Measurements from ENCODE around the gene ORC6.

ORC6 gene

DNA sequence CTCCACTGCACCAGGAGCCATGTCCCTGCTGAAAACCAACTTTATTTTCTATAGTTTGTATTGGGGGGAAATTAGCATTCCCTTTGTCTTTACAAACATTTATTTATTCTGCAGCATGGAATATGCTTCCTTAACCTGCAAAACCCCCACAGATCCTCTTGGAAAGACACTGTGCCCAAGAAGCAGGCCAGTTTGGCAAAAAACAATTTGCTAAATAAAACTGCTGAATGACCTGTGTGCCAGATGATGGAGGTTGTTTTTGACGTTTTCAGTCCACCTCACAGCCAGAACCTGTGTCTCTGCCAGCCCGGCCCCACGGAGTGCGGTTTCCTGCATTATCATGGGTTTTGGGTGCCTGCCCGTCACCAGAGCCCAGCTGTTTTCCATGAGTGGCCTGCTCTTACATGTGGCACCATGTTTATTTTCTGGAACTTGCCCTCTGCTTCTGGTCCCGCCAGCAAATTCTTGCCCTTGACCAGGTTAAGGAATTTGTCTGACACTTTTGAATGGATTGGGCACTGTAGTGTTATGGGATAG, 26.4 kb downstream of the ORC6 start:
- H3K4me3 ChIP-seq (ENCODE audit: low read depth, low read length), result no peak overlapping the region
- TF ChIP-seq MYC (IDR thresholded peaks at IDR 0.05; ENCODE audit: low read depth, low read length) (no peak), POLR2A (IDR thresholded peaks at IDR 0.05; ENCODE audit: extremely low read depth, insufficient read length) (no peak)
- TF ChIP-seq, protein P1, sequence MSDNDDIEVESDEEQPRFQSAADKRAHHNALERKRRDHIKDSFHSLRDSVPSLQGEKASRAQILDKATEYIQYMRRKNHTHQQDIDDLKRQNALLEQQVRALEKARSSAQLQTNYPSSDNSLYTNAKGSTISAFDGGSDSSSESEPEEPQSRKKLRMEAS (IDR thresholded peaks at IDR 0.05; ENCODE audit: low read depth, low read length), result no peak
- TF ChIP-seq, protein P2, sequence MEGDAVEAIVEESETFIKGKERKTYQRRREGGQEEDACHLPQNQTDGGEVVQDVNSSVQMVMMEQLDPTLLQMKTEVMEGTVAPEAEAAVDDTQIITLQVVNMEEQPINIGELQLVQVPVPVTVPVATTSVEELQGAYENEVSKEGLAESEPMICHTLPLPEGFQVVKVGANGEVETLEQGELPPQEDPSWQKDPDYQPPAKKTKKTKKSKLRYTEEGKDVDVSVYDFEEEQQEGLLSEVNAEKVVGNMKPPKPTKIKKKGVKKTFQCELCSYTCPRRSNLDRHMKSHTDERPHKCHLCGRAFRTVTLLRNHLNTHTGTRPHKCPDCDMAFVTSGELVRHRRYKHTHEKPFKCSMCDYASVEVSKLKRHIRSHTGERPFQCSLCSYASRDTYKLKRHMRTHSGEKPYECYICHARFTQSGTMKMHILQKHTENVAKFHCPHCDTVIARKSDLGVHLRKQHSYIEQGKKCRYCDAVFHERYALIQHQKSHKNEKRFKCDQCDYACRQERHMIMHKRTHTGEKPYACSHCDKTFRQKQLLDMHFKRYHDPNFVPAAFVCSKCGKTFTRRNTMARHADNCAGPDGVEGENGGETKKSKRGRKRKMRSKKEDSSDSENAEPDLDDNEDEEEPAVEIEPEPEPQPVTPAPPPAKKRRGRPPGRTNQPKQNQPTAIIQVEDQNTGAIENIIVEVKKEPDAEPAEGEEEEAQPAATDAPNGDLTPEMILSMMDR (IDR thresholded peaks at IDR 0.05; ENCODE audit: low read depth, low read length), result no peak
- no peak for DNase-seq (ENCODE audit: low read depth)

DNA sequence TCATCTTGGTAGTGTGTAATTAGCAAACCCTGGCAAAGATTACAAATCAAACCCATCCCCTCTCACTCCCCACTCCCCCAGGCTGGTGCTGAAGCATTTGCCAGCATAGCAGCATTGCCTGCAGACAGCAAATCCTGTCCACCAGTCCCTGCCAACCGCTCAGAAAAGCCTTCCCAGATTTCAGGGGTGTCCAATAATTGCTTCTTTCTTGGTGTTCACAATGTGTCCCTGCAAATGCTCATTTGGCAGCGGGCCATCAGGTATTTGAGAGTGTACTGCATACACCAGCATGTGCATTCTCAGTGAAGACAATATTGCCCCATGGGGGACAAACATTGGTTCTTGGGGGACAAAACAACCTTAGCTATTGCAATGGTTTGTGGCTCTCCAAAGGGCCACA, 28.2 kb downstream of the ORC6 start:
- no peak overlapping the region for H3K4me3 ChIP-seq (ENCODE audit: low read depth, low read length)
- DNase-seq (ENCODE audit: low read depth), result no peak
- TF ChIP-seq POLR2A (IDR thresholded peaks at IDR 0.05; ENCODE audit: extremely low read depth, insufficient read length), result no peak
- TF ChIP-seq, protein P1 (IDR thresholded peaks at IDR 0.05; ENCODE audit: low read depth, low read length), result no peak
- TF ChIP-seq, protein P2 (IDR thresholded peaks at IDR 0.05; ENCODE audit: low read depth, low read length), result no peak
- no peak for TF ChIP-seq MYC (IDR thresholded peaks at IDR 0.05; ENCODE audit: low read depth, low read length)

DNA sequence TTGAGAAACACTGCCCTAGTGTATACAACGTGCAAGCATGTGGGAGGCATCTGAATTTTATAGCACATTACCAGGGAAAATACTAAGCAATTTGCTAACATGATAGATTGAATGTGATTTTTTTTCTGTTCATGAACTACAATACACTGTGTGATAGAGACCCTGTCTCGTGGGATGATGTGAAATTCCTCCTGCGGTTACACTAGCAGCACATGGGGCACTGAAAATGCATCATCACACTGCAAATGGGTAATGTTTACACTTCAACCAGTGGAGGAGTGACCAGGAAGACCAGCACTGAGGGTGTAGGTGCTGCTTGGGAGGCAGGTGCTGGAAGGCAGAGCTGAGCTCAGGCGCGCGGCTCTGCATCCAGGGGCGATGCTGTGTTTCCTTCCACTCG, 28.8 kb downstream of the ORC6 start:
- no peak for TF ChIP-seq MYC (IDR thresholded peaks at IDR 0.05; ENCODE audit: low read depth, low read length)
- TF ChIP-seq POLR2A (IDR thresholded peaks at IDR 0.05; ENCODE audit: extremely low read depth, insufficient read length), result no peak
- TF ChIP-seq, protein P1 (IDR thresholded peaks at IDR 0.05; ENCODE audit: low read depth, low read length), result no peak
- TF ChIP-seq, protein P2 (IDR thresholded peaks at IDR 0.05; ENCODE audit: low read depth, low read length), result no peak
- DNase-seq (ENCODE audit: low read depth), result no peak
- no peak overlapping the region for H3K4me3 ChIP-seq (ENCODE audit: low read depth, low read length)

DNA sequence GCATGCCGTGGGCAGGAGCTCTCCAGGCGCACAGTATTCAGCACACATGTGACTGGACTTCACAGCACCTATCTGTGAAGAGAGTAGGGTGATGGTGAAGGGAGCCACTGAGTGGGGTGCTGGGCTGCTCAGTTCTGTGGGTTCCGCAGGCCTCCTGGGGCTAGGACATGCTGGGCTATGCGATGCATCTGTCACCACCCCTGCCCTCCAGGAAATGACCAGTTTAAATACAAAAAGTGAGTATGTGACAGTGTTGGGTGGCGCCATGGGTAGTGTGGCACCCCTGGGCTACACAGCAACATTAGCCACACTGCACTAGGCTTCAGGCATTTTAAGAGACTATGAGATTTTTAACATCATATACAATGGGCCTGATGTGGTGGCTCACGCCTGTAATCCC, 30.1 kb downstream of the ORC6 start:
- no peak for DNase-seq (ENCODE audit: low read depth)
- H3K4me3 ChIP-seq (ENCODE audit: low read depth, low read length), result no peak overlapping the region
- no peak for TF ChIP-seq MYC (IDR thresholded peaks at IDR 0.05; ENCODE audit: low read depth, low read length)
- TF ChIP-seq, protein P2 (IDR thresholded peaks at IDR 0.05; ENCODE audit: low read depth, low read length), result no peak
- no peak for TF ChIP-seq POLR2A (IDR thresholded peaks at IDR 0.05; ENCODE audit: extremely low read depth, insufficient read length)
- TF ChIP-seq, protein P1 (IDR thresholded peaks at IDR 0.05; ENCODE audit: low read depth, low read length), result no peak

DNA sequence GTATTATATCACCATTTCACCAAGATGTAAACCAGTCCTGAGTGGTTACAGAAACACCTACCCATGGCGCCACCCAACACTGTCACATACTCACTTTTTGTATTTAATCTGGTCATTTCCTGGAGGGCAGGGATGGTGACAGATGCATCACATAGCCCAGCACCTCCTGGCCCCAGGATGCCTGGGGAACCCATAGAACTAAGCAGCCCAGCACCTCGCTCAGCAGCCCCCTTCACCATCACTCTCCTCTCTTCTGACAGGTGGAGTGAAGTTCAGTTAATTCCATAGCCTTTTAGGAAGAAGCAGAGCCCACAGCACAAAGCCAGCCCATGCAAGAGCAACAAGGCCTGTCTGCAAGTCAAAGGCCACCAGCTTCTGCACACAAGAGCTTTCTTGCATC, 31.2 kb downstream of the ORC6 start:
- TF ChIP-seq, protein P1 (IDR thresholded peaks at IDR 0.05; ENCODE audit: low read depth, low read length), result no peak
- TF ChIP-seq POLR2A (IDR thresholded peaks at IDR 0.05; ENCODE audit: extremely low read depth, insufficient read length), result no peak
- no peak for DNase-seq (ENCODE audit: low read depth)
- no peak overlapping the region for H3K4me3 ChIP-seq (ENCODE audit: low read depth, low read length)

DNA sequence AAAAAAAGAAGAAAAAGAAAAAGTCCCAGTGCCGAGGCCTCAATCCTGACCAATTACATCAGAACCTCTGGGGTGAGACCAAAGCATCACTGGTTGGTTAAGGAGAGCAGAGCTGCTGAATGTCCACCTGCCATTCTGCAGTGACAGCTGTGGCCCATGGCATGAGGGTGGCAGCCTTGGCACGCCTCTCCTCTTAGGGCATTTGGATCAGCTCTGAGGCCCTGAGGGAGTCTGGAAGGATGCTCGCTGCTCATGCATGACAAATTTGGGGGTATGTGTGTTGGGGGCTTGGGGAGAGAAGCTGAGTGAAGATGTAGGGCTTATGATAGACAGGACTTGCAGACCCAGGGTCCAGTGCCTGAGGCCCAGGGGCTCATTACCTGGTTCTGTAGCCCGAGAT, 32.4 kb downstream of the ORC6 start:
- H3K4me3 ChIP-seq (ENCODE audit: low read depth, low read length), result no peak overlapping the region
- TF ChIP-seq POLR2A (IDR thresholded peaks at IDR 0.05; ENCODE audit: extremely low read depth, insufficient read length) (no peak), MYC (IDR thresholded peaks at IDR 0.05; ENCODE audit: low read depth, low read length) (no peak)
- TF ChIP-seq, protein P2 (IDR thresholded peaks at IDR 0.05; ENCODE audit: low read depth, low read length), result no peak
- TF ChIP-seq, protein P1 (IDR thresholded peaks at IDR 0.05; ENCODE audit: low read depth, low read length), result no peak
- DNase-seq (ENCODE audit: low read depth), result no peak
